ENCODE results near the gene TBX1.
A peak's percentile ranks its signal among the peaks of the same experiment; 100 is the strongest.

The TBX1 gene

GRCh38 chr22:19797086-19798002, 36.8 kb downstream of the TBX1 start:
- Histone ChIP-seq H3K27me3 (ENCODE audit: insufficient read depth, low read length, poor library complexity) (no peaks in the 10 kb centered on the region), H3K79me2 (ENCODE audit: insufficient read depth, low read length) (no peaks in the 10 kb centered on the region), H2AFZ (ENCODE audit: low read depth, low read length) (no peak overlapping the region), H3K36me3 (ENCODE audit: insufficient read depth, low read length) (peaks cover 58% of the 10 kb centered on the region), H3K9ac (ENCODE audit: low read depth, low read length) (no peak overlapping the region), H4K20me1 (ENCODE audit: insufficient read depth, low read length) (no peaks in the 10 kb centered on the region; the same call in 1 of the 2 replicates), H3K4me3 (ENCODE audit: low read depth in 1 of 2, low read length in 2 of 2) (no peak overlapping the region), H3K27ac (ENCODE audit: low read length) (no peak overlapping the region), H3K4me1 (ENCODE audit: insufficient read depth, low read length) (no peaks in the 10 kb centered on the region), H3K9me3 (ENCODE audit: insufficient read depth, low read length, severe bottlenecking) (no peaks in the 10 kb centered on the region), H3K4me2 (ENCODE audit: insufficient read depth, low read length) (no peak overlapping the region)
- TF ChIP-seq CTCF (IDR thresholded peaks at IDR 0.05; ENCODE audit: borderline replicate concordance, extremely low read depth, low read length, poor library complexity, severe bottlenecking) (no peak), EZH2 (IDR thresholded peaks at IDR 0.05; ENCODE audit: borderline replicate concordance, low read depth, low read length, severe bottlenecking) (no peak)
- 0 out of 3 replicates have a peak, but pooled peaks have one; percentile 13 for ATAC-seq (ENCODE audit: insufficient read depth, low read depth)
- DNase-seq, result no peak

DNA sequence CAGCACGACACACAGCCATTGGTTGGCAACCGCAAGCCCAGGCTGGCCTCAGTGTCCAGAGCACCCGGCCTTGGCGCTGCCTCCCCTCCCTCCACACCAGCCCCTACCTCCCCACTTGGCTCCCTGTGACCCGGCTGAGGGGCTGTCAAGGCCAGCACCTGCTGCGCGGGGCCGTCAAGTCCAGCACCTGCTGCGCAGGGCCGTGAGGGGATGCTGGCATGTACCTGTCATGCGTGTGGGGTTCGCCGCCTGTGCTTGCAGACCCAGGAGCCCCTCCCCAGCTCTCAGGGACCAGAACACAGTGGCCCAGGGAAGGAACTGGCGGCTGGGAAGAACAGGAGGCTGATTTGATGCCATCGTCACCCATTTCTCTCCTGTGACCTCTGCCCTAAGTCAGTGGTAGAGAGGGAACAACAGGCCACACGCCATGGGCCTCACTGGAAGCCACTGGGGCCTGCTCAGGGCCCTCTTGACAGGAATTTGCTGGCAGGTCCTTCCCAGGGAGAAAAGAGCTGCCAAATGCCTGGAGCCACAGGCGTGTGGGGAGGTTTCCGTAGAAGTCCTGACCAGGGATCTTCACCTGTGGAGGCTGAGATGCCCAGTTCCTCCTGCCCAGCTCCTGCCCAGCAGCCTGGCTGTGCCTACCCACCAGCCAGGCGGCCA, 37.6 kb downstream of the TBX1 start:
- Histone ChIP-seq H3K27me3 (ENCODE audit: insufficient read depth, low read length, poor library complexity) (no peaks in the 10 kb centered on the region), H3K79me2 (ENCODE audit: insufficient read depth, low read length) (no peaks in the 10 kb centered on the region), H3K36me3 (ENCODE audit: insufficient read depth, low read length) (peaks cover 61% of the 10 kb centered on the region), H3K9ac (ENCODE audit: low read depth, low read length) (no peak overlapping the region), H3K27ac (ENCODE audit: low read length) (no peak overlapping the region), H2AFZ (ENCODE audit: low read depth, low read length) (no peak overlapping the region), H3K9me3 (ENCODE audit: insufficient read depth, low read length, severe bottlenecking) (no peaks in the 10 kb centered on the region), H3K4me2 (ENCODE audit: insufficient read depth, low read length) (no peak overlapping the region), H4K20me1 (ENCODE audit: insufficient read depth, low read length) (no peaks in the 10 kb centered on the region; the same call in 1 of the 2 replicates), H3K4me1 (ENCODE audit: insufficient read depth, low read length) (no peaks in the 10 kb centered on the region), H3K4me3 (ENCODE audit: low read depth in 1 of 2, low read length in 2 of 2) (no peak overlapping the region)
- ATAC-seq (ENCODE audit: insufficient read depth, low read depth) (no peak), DNase-seq (no peak)
- TF ChIP-seq CTCF (IDR thresholded peaks at IDR 0.05; ENCODE audit: borderline replicate concordance, extremely low read depth, low read length, poor library complexity, severe bottlenecking), result no peak
- no peak for TF ChIP-seq EZH2 (IDR thresholded peaks at IDR 0.05; ENCODE audit: borderline replicate concordance, low read depth, low read length, severe bottlenecking)

- no peaks in the 10 kb centered on the region for H3K9me3 ChIP-seq (ENCODE audit: insufficient read depth, low read length, severe bottlenecking)
- H3K9ac ChIP-seq (ENCODE audit: low read depth, low read length), result no peak overlapping the region
- TF ChIP-seq EZH2 (IDR thresholded peaks at IDR 0.05; ENCODE audit: borderline replicate concordance, low read depth, low read length, severe bottlenecking) (no peak), CTCF (IDR thresholded peaks at IDR 0.05; ENCODE audit: borderline replicate concordance, extremely low read depth, low read length, poor library complexity, severe bottlenecking) (no peak)
- no peak overlapping the region for H2AFZ ChIP-seq (ENCODE audit: low read depth, low read length)
- no peaks in the 10 kb centered on the region; the same call in 1 of the 2 replicates for H4K20me1 ChIP-seq (ENCODE audit: insufficient read depth, low read length)
- H3K4me1 ChIP-seq (ENCODE audit: insufficient read depth, low read length), result no peaks in the 10 kb centered on the region
- DNase-seq (no peak), ATAC-seq (ENCODE audit: insufficient read depth, low read depth) (0 out of 3 replicates have a peak, but pooled peaks have one; percentile 11)
- H3K4me2 ChIP-seq (ENCODE audit: insufficient read depth, low read length), result no peak overlapping the region
- H3K27ac ChIP-seq (ENCODE audit: low read length), result no peak overlapping the region
- no peaks in the 10 kb centered on the region for H3K27me3 ChIP-seq (ENCODE audit: insufficient read depth, low read length, poor library complexity)
- no peaks in the 10 kb centered on the region for H3K79me2 ChIP-seq (ENCODE audit: insufficient read depth, low read length)
- H3K36me3 ChIP-seq (ENCODE audit: insufficient read depth, low read length), result peaks cover 55% of the 10 kb centered on the region
- no peak overlapping the region for H3K4me3 ChIP-seq (ENCODE audit: low read depth in 1 of 2, low read length in 2 of 2)
Measured at GRCh38 chr22:19798891-19799293, 38.3 kb downstream of the TBX1 start.

All from DND-41 (cell line).